ENCODE data around the gene LIMCH1.

LIMCH1 gene

DNA sequence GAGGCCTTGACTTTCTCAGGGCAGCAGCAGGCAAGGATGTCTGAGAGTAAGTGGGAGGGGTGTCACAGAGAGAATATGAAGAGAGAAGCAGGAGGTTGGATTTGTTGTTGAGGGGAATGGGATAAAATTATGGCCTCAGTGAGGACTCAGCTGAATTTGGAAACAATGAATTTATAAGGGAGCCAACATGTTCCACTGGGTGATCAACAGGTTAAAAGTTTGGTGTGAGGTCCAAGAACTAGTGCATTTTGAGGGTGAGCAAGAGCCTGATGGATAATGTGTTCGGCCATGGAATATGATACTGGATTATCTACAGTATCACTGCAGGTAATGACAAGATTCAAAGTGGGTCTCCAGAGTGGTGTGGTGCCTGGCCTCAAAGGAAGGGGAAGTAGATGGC, 33.5 kb downstream of the LIMCH1 start:
- Histone ChIP-seq H3K9me2 (replicated peaks; ENCODE audit: control insufficient read depth, low read length) (no peaks in the 10 kb centered on the region), H3K27me3 (ENCODE audit: control insufficient read depth, low read length) (no peaks in the 10 kb centered on the region), H3K4me3 (ENCODE audit: low read length) (no peak overlapping the region), H3K27ac (ENCODE audit: low read depth, low read length) (no peak overlapping the region), H4K20me1 (ENCODE audit: control insufficient read depth, insufficient read depth, low read depth, low read length) (no peaks in the 10 kb centered on the region), H3K79me2 (ENCODE audit: control insufficient read depth, low read length) (no peaks in the 10 kb centered on the region), H3K4me2 (ENCODE audit: low read length) (no peak overlapping the region), H3K9me3 (ENCODE audit: control insufficient read depth, insufficient read depth, low read length) (no peaks in the 10 kb centered on the region), H3F3A (ENCODE audit: control insufficient read depth, insufficient read depth) (no peaks in the 10 kb centered on the region), H3K4me1 (ENCODE audit: control insufficient read depth, low read length) (no peaks in the 10 kb centered on the region), H3K36me3 (ENCODE audit: control insufficient read depth, low read length) (no peaks in the 10 kb centered on the region)
- no peak for TF ChIP-seq EZH2phosphoT487 (IDR thresholded peaks at IDR 0.05; ENCODE audit: borderline replicate concordance, low read length)
- TF ChIP-seq, protein P1, sequence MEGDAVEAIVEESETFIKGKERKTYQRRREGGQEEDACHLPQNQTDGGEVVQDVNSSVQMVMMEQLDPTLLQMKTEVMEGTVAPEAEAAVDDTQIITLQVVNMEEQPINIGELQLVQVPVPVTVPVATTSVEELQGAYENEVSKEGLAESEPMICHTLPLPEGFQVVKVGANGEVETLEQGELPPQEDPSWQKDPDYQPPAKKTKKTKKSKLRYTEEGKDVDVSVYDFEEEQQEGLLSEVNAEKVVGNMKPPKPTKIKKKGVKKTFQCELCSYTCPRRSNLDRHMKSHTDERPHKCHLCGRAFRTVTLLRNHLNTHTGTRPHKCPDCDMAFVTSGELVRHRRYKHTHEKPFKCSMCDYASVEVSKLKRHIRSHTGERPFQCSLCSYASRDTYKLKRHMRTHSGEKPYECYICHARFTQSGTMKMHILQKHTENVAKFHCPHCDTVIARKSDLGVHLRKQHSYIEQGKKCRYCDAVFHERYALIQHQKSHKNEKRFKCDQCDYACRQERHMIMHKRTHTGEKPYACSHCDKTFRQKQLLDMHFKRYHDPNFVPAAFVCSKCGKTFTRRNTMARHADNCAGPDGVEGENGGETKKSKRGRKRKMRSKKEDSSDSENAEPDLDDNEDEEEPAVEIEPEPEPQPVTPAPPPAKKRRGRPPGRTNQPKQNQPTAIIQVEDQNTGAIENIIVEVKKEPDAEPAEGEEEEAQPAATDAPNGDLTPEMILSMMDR (IDR thresholded peaks at IDR 0.05; ENCODE audit: low read depth, low read length, poor library complexity, severe bottlenecking), result no peak

GRCh38 chr4:41572516-41572915, 34.6 kb downstream of the LIMCH1 start:
- Histone ChIP-seq H3K27ac (ENCODE audit: low read depth, low read length) (no peak overlapping the region), H3K4me3 (ENCODE audit: low read length) (no peak overlapping the region), H3K4me2 (ENCODE audit: low read length) (no peak overlapping the region), H3K36me3 (ENCODE audit: control insufficient read depth, low read length) (no peaks in the 10 kb centered on the region), H4K20me1 (ENCODE audit: control insufficient read depth, insufficient read depth, low read depth, low read length) (no peaks in the 10 kb centered on the region), H3K4me1 (ENCODE audit: control insufficient read depth, low read length) (no peaks in the 10 kb centered on the region), H3K79me2 (ENCODE audit: control insufficient read depth, low read length) (no peaks in the 10 kb centered on the region), H3K9me2 (replicated peaks; ENCODE audit: control insufficient read depth, low read length) (no peaks in the 10 kb centered on the region), H3K9me3 (ENCODE audit: control insufficient read depth, insufficient read depth, low read length) (no peaks in the 10 kb centered on the region), H3F3A (ENCODE audit: control insufficient read depth, insufficient read depth) (no peaks in the 10 kb centered on the region), H3K27me3 (ENCODE audit: control insufficient read depth, low read length) (no peaks in the 10 kb centered on the region)
- TF ChIP-seq, protein P1 (IDR thresholded peaks at IDR 0.05; ENCODE audit: low read depth, low read length, poor library complexity, severe bottlenecking), result no peak
- TF ChIP-seq EZH2phosphoT487 (IDR thresholded peaks at IDR 0.05; ENCODE audit: borderline replicate concordance, low read length), result no peak

GRCh38 chr4:41572956-41573355, 35.0 kb downstream of the LIMCH1 start:
- no peaks in the 10 kb centered on the region for H3K9me3 ChIP-seq (ENCODE audit: control insufficient read depth, insufficient read depth, low read length)
- H3K9me2 ChIP-seq (replicated peaks; ENCODE audit: control insufficient read depth, low read length), result no peaks in the 10 kb centered on the region
- no peaks in the 10 kb centered on the region for H3F3A ChIP-seq (ENCODE audit: control insufficient read depth, insufficient read depth)
- H3K79me2 ChIP-seq (ENCODE audit: control insufficient read depth, low read length), result no peaks in the 10 kb centered on the region
- no peak overlapping the region for H3K27ac ChIP-seq (ENCODE audit: low read depth, low read length)
- no peaks in the 10 kb centered on the region for H3K4me1 ChIP-seq (ENCODE audit: control insufficient read depth, low read length)
- no peaks in the 10 kb centered on the region for H4K20me1 ChIP-seq (ENCODE audit: control insufficient read depth, insufficient read depth, low read depth, low read length)
- H3K27me3 ChIP-seq (ENCODE audit: control insufficient read depth, low read length), result no peaks in the 10 kb centered on the region
- no peak overlapping the region for H3K4me2 ChIP-seq (ENCODE audit: low read length)
- H3K4me3 ChIP-seq (ENCODE audit: low read length), result no peak overlapping the region
- TF ChIP-seq, protein P1 (IDR thresholded peaks at IDR 0.05; ENCODE audit: low read depth, low read length, poor library complexity, severe bottlenecking), result no peak
- no peak for TF ChIP-seq EZH2phosphoT487 (IDR thresholded peaks at IDR 0.05; ENCODE audit: borderline replicate concordance, low read length)
- no peaks in the 10 kb centered on the region for H3K36me3 ChIP-seq (ENCODE audit: control insufficient read depth, low read length)

Data from DOHH2 (cell line).